PC-3 (cell line): Measurements from ENCODE around the gene UTF1. TPM values are rescaled to one million over a fixed set of nuclear protein-coding genes. Genes with fewer than 3 reads are reported as not detected.
"Not testable (repeated sequence)": the region's sequence is repeated elsewhere in the genome, so short reads cannot be mapped to it uniquely, and the experiment has no call there.

Experiments used
- ATAC-seq: fragments of 200-7000 bp; cut with Tn5 transposase; 2 replicates; pipeline ENCODE4 v1.9.1; 2020; ENCODE audit warnings: mild to moderate bottlenecking, moderate library complexity
- BruUV-seq: library from RNA; stranded (reverse); fragments of 400-500 nt; replicated peaks from 2 replicates; lab custom pipeline; 2021; lab: Mats Ljungman, UMichigan
- CTCF ChIA-PET: fragments of 300-600 bp; sonication (Branson Sonifier 250); formaldehyde crosslinking; loops from one replicate; lab custom pipeline; 2022; ENCODE audit warnings: antibody characterized with exemption; lab: Charles Lee
- POLR2A ChIA-PET: fragments of 300-600 bp; sonication (Branson Sonifier 250); formaldehyde crosslinking; loops from one replicate; lab custom pipeline; 2022; ENCODE audit warnings: antibody characterized with exemption; ENCODE audit not compliant: unreplicated experiment; lab: Charles Lee
- DNase-seq: peaks from one replicate; pipeline ENCODE4 v3.0.0-alpha.2; 2015
- H2AFZ ChIP-seq: fragments of 300-600 bp; sonication (generic); 2 replicates; pipeline ENCODE4 v1.6.0; 2016; ENCODE audit warnings: antibody characterized with exemption, low read length
- H3F3A ChIP-seq: fragments of 300-600 bp; sonication (generic); one replicate; pipeline ENCODE4 v1.6.0; 2017; ENCODE audit warnings: antibody characterized with exemption, low read length, control low read depth, mild to moderate bottlenecking; ENCODE audit not compliant: unreplicated experiment
- H3K27ac ChIP-seq: fragments of 300-600 bp; sonication (generic); 2 replicates; pipeline ENCODE4 v1.5.1; 2016; ENCODE audit warnings: mild to moderate bottlenecking, low read length
- H3K27me3 ChIP-seq: fragments of 300-600 bp; sonication (generic); 2 replicates; pipeline ENCODE4 v1.6.1; 2016; ENCODE audit warnings: low read length, mixed read lengths
- H3K36me3 ChIP-seq: fragments of 300-600 bp; sonication (generic); 2 replicates; pipeline ENCODE4 v1.6.1; 2016; ENCODE audit warnings: low read depth, mixed run types, low read length, mixed read lengths
- H3K4me1 ChIP-seq: fragments of 300-600 bp; sonication (generic); 2 replicates; pipeline ENCODE4 v1.5.1; 2016; ENCODE audit warnings: low read length; ENCODE audit not compliant: insufficient read depth
- H3K4me2 ChIP-seq: fragments of 300-600 bp; sonication (generic); 2 replicates; pipeline ENCODE4 v1.6.0; 2016; ENCODE audit warnings: low read length
- H3K4me3 ChIP-seq: fragments of 300-600 bp; sonication (generic); 2 replicates; pipeline ENCODE4 v1.5.1; 2016; ENCODE audit warnings: mild to moderate bottlenecking, low read length, mixed read lengths
- H3K79me2 ChIP-seq: fragments of 300-600 bp; sonication (generic); 2 replicates; pipeline ENCODE4 v1.6.1; 2017; ENCODE audit warnings: low read length, mixed read lengths
- H3K9ac ChIP-seq: fragments of 300-600 bp; sonication (generic); 2 replicates; pipeline ENCODE4 v1.6.0; 2016; ENCODE audit warnings: mild to moderate bottlenecking, low read length
- H3K9me2 ChIP-seq: fragments of 300-600 bp; sonication (generic); replicated peaks from 2 replicates; pipeline ENCODE4 v1.6.1; 2016; ENCODE audit warnings: mixed run types, low read length, mixed read lengths
- H3K9me3 ChIP-seq: fragments of 300-600 bp; sonication (generic); 2 replicates; pipeline ENCODE4 v1.6.1; 2016; ENCODE audit warnings: low read length, mixed read lengths
- H4K20me1 ChIP-seq: fragments of 300-600 bp; sonication (generic); 2 replicates; pipeline ENCODE4 v1.6.1; 2016; ENCODE audit warnings: low read length, mixed read lengths
- CTCF ChIP-seq: fragments of 300-600 bp; sonication (generic); conservative IDR thresholded peaks from 2 replicates; pipeline ENCODE4 v1.5.1; 2017; ENCODE audit warnings: antibody characterized with exemption, low read depth, mild to moderate bottlenecking, low read length
- EZH2 ChIP-seq: fragments of 300-600 bp; sonication (generic); IDR thresholded peaks from one replicate; pipeline ENCODE4 v1.6.1; 2017; ENCODE audit warnings: antibody characterized with exemption, mild to moderate bottlenecking, low read length; ENCODE audit not compliant: unreplicated experiment
- EZH2phosphoT487 ChIP-seq: fragments of 300-600 bp; sonication (generic); IDR thresholded peaks from 2 replicates; pipeline ENCODE4 v1.6.1; 2018; ENCODE audit warnings: mild to moderate bottlenecking, antibody characterized with exemption, low read length, borderline replicate concordance
- intact Hi-C: fragments of 100-400 bp; cut with micrococcal nuclease; formaldehyde crosslinking; loops from 2 replicates; pipeline ENCODE4 v1.9.0; 2023
- total RNA-seq: library from RNA; depleted of rRNA; stranded (reverse); fragments of >200 nt; gene quantifications from 2 replicates; pipeline ENCODE4 v1.2.3, GENCODE V29; 2014

UTF1 gene
- total RNA-seq, 1 experiment from 2014 or later = not detected

- no peak for DNase-seq
- H3K79me2 ChIP-seq = no peaks in the 10 kb centered on the region
- H3K4me3 ChIP-seq = no peak overlapping the region
- no peak for ATAC-seq
- H3K27ac ChIP-seq = no peak overlapping the region
- TF ChIP-seq EZH2phosphoT487 (no peak), CTCF (no peak), EZH2 (no peak)
- ChIA-PET POLR2A (no interaction called here), CTCF (no interaction called here)
- intact Hi-C loops = no loop called here
- no peaks in the 10 kb centered on the region for H3K36me3 ChIP-seq
- no peak overlapping the region for H3K4me2 ChIP-seq
- no TSS peak for BruUV-seq
- H3K4me1 ChIP-seq = no peaks in the 10 kb centered on the region
- H3K27me3 ChIP-seq = peaks cover 14% of the 10 kb centered on the region; the same call in 1 of the 2 replicates
- H3K9me2 ChIP-seq = no peaks in the 10 kb centered on the region
- H3F3A ChIP-seq = no peaks in the 10 kb centered on the region
- H2AFZ ChIP-seq = no peak overlapping the region
- no peaks in the 10 kb centered on the region for H4K20me1 ChIP-seq
- H3K9me3 ChIP-seq = no peaks in the 10 kb centered on the region
- H3K9ac ChIP-seq = no peak overlapping the region
These were observed 8.7 kb upstream of the UTF1 start for GRCh38 chr10:133221331-133221730.

GRCh38 chr10:133221756-133222155, 8.3 kb upstream of the UTF1 start:
- DNase-seq, H3K4me1 ChIP-seq, H3K27ac ChIP-seq, ATAC-seq, H3F3A ChIP-seq, H3K9me2 ChIP-seq, POLR2A ChIA-PET, H3K4me2 ChIP-seq, intact Hi-C loops, H2AFZ ChIP-seq, H4K20me1 ChIP-seq, BruUV-seq, H3K36me3 ChIP-seq, H3K79me2 ChIP-seq, H3K9me3 ChIP-seq, H3K4me3 ChIP-seq, CTCF ChIA-PET, H3K9ac ChIP-seq: not testable (repeated sequence)
- peaks cover 16% of the 10 kb centered on the region; the same call in 1 of the 2 replicates for H3K27me3 ChIP-seq

GRCh38 chr10:133224076-133224475, 5.9 kb upstream of the UTF1 start:
- intact Hi-C loops = no loop called here

More at GRCh38 chr10:133224076-133224475, 5.9 kb upstream of the UTF1 start:
- BruUV-seq = no TSS peak
- Histone ChIP-seq H3K4me1 (no peaks in the 10 kb centered on the region), H3K9me3 (no peaks in the 10 kb centered on the region), H4K20me1 (no peaks in the 10 kb centered on the region), H3F3A (no peaks in the 10 kb centered on the region), H3K4me2 (no peak overlapping the region), H3K9ac (no peak overlapping the region), H3K36me3 (no peaks in the 10 kb centered on the region), H3K27ac (no peak overlapping the region), H3K4me3 (no peak overlapping the region), H2AFZ (no peak overlapping the region), H3K9me2 (no peaks in the 10 kb centered on the region), H3K79me2 (no peaks in the 10 kb centered on the region), H3K27me3 (peaks cover 14% of the 10 kb centered on the region; the same call in 1 of the 2 replicates)
- DNase-seq = no peak
- no peak for TF ChIP-seq CTCF
- ChIA-PET POLR2A (no interaction called here), CTCF (no interaction called here)
- ATAC-seq = no peak
